SK-N-SH treated with all-trans-retinoic acid at 6 μM for 48 hours (cell line): ENCODE measurements around the gene PTGER3.

Source experiments
- ATAC-seq: fragments of 200-7000 bp; cut with Tn5 transposase; 3 replicates; pipeline ENCODE4 v1.9.1; 2020; ENCODE audit warnings: mild to moderate bottlenecking, moderate library complexity
- ARNTL ChIP-seq: fragments of 450-650 bp; formaldehyde crosslinking; IDR thresholded peaks from 2 replicates; pipeline ENCODE4 v1.5.0; 2020; ENCODE audit warnings: low read depth, mild to moderate bottlenecking, moderate library complexity, borderline replicate concordance
- BACH2 ChIP-seq: fragments of 250-450 bp; sonication (Bioruptor Pico); IDR thresholded peaks from 2 replicates; pipeline ENCODE4 v1.9.0; 2021; ENCODE audit warnings: mild to moderate bottlenecking, borderline replicate concordance
- CSDC2 ChIP-seq: fragments of 250-450 bp; sonication (Bioruptor Pico); IDR thresholded peaks from 2 replicates; pipeline ENCODE4 v1.5.0; 2020; ENCODE audit warnings: mild to moderate bottlenecking, moderate library complexity
- ESRRG ChIP-seq: fragments of 250-450 bp; sonication (Bioruptor Pico); IDR thresholded peaks from 2 replicates; pipeline ENCODE4 v1.6.1; 2021; ENCODE audit warnings: mild to moderate bottlenecking
- ISL1 ChIP-seq: fragments of 250-450 bp; sonication (Bioruptor Pico); IDR thresholded peaks from 2 replicates; pipeline ENCODE4 v2.1.2; 2022; ENCODE audit warnings: mild to moderate bottlenecking, moderate library complexity
- PATZ1 ChIP-seq: fragments of 250-450 bp; sonication (Bioruptor Pico); IDR thresholded peaks from 2 replicates; pipeline ENCODE4 v1.8.0; 2020; ENCODE audit warnings: mild to moderate bottlenecking, moderate library complexity, borderline replicate concordance
- PPARA ChIP-seq: fragments of 250-450 bp; sonication (Bioruptor Pico); IDR thresholded peaks from 2 replicates; pipeline ENCODE4 v1.5.0; 2020; ENCODE audit warnings: mild to moderate bottlenecking, borderline replicate concordance
- RARB ChIP-seq: fragments of 250-450 bp; sonication (Bioruptor Pico); IDR thresholded peaks from 2 replicates; pipeline ENCODE4 v1.8.0; 2021; ENCODE audit warnings: mild to moderate bottlenecking, moderate library complexity
- SNAI2 ChIP-seq: fragments of 250-450 bp; sonication (Bioruptor Pico); IDR thresholded peaks from 2 replicates; pipeline ENCODE4 v1.5.0; 2020; ENCODE audit warnings: mild to moderate bottlenecking, moderate library complexity
- TCF4 ChIP-seq: fragments of 250-450 bp; sonication (Bioruptor Pico); IDR thresholded peaks from 2 replicates; pipeline ENCODE4 v1.8.0; 2021; ENCODE audit warnings: mild to moderate bottlenecking, moderate library complexity, borderline replicate concordance
- TOX ChIP-seq: fragments of 250-450 bp; sonication (Bioruptor Pico); IDR thresholded peaks from 2 replicates; pipeline ENCODE4 v1.8.0; 2021; ENCODE audit warnings: mild to moderate bottlenecking, moderate library complexity, borderline replicate concordance
- ZC3H10 ChIP-seq: fragments of 250-450 bp; sonication (Bioruptor Pico); IDR thresholded peaks from 2 replicates; pipeline ENCODE4 v1.5.1; 2021; ENCODE audit warnings: mild to moderate bottlenecking, moderate library complexity
- ZFP30 ChIP-seq: fragments of 450-650 bp; formaldehyde crosslinking; IDR thresholded peaks from 2 replicates; pipeline ENCODE4 v1.5.0; 2022; ENCODE audit warnings: mild to moderate bottlenecking, moderate library complexity
- ZNF565 ChIP-seq: fragments of 450-650 bp; formaldehyde crosslinking; conservative IDR thresholded peaks from 2 replicates; pipeline ENCODE4 v1.5.0; 2020; ENCODE audit warnings: low read depth, mild to moderate bottlenecking, moderate library complexity
- ZNF70 ChIP-seq: fragments of 450-650 bp; formaldehyde crosslinking; IDR thresholded peaks from 2 replicates; pipeline ENCODE4 v1.5.0; 2020; ENCODE audit warnings: mild to moderate bottlenecking, moderate library complexity
- ZNF8 ChIP-seq: fragments of 450-650 bp; formaldehyde crosslinking; IDR thresholded peaks from 2 replicates; pipeline ENCODE4 v1.5.0; 2020; ENCODE audit warnings: mild to moderate bottlenecking, moderate library complexity
- TF ChIP-seq, protein P1 (sequence below): fragments of 250-450 bp; sonication (Bioruptor Pico); IDR thresholded peaks from 2 replicates; pipeline ENCODE4 v1.5.0; 2020; ENCODE audit warnings: mild to moderate bottlenecking, moderate library complexity
- TF ChIP-seq, protein P2 (sequence below): fragments of 250-450 bp; sonication (Bioruptor Pico); IDR thresholded peaks from 2 replicates; pipeline ENCODE4 v1.8.0; 2021; ENCODE audit warnings: low read depth, mild to moderate bottlenecking, moderate library complexity, borderline replicate concordance
- TF ChIP-seq, protein P3 (sequence below): fragments of 250-450 bp; sonication (Bioruptor Pico); IDR thresholded peaks from 2 replicates; pipeline ENCODE4 v1.5.1; 2021; ENCODE audit warnings: mild to moderate bottlenecking, moderate library complexity

PTGER3 gene

GRCh38 chr1:70979881-70980280 lies 67.7 kb downstream of the PTGER3 start:
- TF ChIP-seq RARB (CRISPR knock-in tag) (no peak), ZNF565 (CRISPR knock-in tag) (no peak), ZNF70 (CRISPR knock-in tag) (no peak), BACH2 (no peak), SNAI2 (CRISPR knock-in tag) (no peak), TCF4 (CRISPR knock-in tag) (no peak)
- TF ChIP-seq, protein P1, sequence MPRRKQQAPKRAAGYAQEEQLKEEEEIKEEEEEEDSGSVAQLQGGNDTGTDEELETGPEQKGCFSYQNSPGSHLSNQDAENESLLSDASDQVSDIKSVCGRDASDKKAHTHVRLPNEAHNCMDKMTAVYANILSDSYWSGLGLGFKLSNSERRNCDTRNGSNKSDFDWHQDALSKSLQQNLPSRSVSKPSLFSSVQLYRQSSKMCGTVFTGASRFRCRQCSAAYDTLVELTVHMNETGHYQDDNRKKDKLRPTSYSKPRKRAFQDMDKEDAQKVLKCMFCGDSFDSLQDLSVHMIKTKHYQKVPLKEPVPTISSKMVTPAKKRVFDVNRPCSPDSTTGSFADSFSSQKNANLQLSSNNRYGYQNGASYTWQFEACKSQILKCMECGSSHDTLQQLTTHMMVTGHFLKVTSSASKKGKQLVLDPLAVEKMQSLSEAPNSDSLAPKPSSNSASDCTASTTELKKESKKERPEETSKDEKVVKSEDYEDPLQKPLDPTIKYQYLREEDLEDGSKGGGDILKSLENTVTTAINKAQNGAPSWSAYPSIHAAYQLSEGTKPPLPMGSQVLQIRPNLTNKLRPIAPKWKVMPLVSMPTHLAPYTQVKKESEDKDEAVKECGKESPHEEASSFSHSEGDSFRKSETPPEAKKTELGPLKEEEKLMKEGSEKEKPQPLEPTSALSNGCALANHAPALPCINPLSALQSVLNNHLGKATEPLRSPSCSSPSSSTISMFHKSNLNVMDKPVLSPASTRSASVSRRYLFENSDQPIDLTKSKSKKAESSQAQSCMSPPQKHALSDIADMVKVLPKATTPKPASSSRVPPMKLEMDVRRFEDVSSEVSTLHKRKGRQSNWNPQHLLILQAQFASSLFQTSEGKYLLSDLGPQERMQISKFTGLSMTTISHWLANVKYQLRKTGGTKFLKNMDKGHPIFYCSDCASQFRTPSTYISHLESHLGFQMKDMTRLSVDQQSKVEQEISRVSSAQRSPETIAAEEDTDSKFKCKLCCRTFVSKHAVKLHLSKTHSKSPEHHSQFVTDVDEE: no peak
- TF ChIP-seq, protein P2, sequence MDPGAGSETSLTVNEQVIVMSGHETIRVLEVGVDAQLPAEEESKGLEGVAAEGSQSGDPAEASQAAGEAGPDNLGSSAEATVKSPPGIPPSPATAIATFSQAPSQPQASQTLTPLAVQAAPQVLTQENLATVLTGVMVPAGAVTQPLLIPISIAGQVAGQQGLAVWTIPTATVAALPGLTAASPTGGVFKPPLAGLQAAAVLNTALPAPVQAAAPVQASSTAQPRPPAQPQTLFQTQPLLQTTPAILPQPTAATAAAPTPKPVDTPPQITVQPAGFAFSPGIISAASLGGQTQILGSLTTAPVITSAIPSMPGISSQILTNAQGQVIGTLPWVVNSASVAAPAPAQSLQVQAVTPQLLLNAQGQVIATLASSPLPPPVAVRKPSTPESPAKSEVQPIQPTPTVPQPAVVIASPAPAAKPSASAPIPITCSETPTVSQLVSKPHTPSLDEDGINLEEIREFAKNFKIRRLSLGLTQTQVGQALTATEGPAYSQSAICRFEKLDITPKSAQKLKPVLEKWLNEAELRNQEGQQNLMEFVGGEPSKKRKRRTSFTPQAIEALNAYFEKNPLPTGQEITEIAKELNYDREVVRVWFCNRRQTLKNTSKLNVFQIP (CRISPR knock-in tag): no peak

GRCh38 chr1:70979313-70979712 lies 68.3 kb downstream of the PTGER3 start:
- no peak for TF ChIP-seq ZNF70 (CRISPR knock-in tag)
- no peak for ATAC-seq

More at GRCh38 chr1:70979881-70980280, 67.7 kb downstream of the PTGER3 start:
- ATAC-seq: no peak

DNA sequence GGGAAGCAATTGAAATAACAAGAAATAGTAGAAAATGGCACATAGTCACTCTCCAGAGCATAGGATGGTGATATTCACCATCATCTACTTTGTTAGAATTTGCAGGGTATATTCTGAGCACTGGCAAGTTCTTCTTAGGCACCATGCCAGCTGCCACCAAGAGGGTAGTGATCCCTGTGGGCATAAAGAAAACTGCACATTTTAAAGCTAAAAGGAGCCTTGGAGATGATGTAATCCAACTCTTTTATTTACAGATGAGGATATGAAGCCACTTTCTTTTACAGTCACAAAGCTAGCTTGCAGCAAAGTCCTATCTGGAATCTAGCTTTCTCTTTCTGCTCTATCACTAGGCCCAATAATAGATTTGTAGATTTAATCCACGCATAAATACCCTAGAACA lies 69.0 kb downstream of the PTGER3 start:
- no peak for ATAC-seq
- no peak for TF ChIP-seq TCF4 (CRISPR knock-in tag)
- no peak for TF ChIP-seq BACH2
- TF ChIP-seq, protein P1: no peak
- TF ChIP-seq PPARA (CRISPR knock-in tag): no peak
- TF ChIP-seq ZNF8: no peak
- TF ChIP-seq ISL1 (CRISPR knock-in tag): no peak
- no peak for TF ChIP-seq ZNF565 (CRISPR knock-in tag)
- no peak for TF ChIP-seq ESRRG (CRISPR knock-in tag)
- no peak for TF ChIP-seq ZFP30 (CRISPR knock-in tag)
- TF ChIP-seq ARNTL (CRISPR knock-in tag): no peak
- no peak for TF ChIP-seq ZC3H10
- TF ChIP-seq PATZ1 (CRISPR knock-in tag): no peak

GRCh38 chr1:70977575-70977974 lies 70.0 kb downstream of the PTGER3 start:
- no peak for ATAC-seq

DNA sequence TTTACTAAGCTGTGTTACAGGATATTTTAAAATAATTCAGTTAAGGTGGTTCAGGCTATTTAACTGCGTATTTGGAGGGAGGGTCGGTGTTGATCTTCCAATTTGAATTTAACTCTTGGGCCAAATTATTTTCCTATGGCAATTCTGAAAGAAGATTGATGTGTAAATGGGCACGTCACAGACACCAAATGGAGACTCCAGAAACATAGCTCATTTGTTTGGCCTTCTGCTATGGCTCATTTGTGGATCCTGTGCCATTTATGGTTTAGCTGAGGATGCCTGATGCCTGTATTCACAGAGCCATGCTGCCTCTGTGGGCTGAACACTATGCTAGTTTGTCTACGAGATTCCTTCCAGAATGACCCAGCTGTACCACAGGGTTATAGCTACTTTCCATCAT lies 70.6 kb downstream of the PTGER3 start:
- ATAC-seq: no peak
- TF ChIP-seq, protein P3, sequence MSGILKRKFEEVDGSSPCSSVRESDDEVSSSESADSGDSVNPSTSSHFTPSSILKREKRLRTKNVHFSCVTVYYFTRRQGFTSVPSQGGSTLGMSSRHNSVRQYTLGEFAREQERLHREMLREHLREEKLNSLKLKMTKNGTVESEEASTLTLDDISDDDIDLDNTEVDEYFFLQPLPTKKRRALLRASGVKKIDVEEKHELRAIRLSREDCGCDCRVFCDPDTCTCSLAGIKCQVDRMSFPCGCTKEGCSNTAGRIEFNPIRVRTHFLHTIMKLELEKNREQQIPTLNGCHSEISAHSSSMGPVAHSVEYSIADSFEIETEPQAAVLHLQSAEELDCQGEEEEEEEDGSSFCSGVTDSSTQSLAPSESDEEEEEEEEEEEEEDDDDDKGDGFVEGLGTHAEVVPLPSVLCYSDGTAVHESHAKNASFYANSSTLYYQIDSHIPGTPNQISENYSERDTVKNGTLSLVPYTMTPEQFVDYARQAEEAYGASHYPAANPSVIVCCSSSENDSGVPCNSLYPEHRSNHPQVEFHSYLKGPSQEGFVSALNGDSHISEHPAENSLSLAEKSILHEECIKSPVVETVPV (CRISPR knock-in tag): no peak
- TF ChIP-seq PATZ1 (CRISPR knock-in tag) (no peak), PPARA (CRISPR knock-in tag) (no peak), ESRRG (CRISPR knock-in tag) (no peak), ZNF565 (CRISPR knock-in tag) (no peak), ZFP30 (CRISPR knock-in tag) (no peak), CSDC2 (CRISPR knock-in tag) (no peak)
- TF ChIP-seq, protein P1: no peak

More at GRCh38 chr1:70977575-70977974, 70.0 kb downstream of the PTGER3 start:
- TF ChIP-seq TOX (CRISPR knock-in tag) (no peak), ARNTL (CRISPR knock-in tag) (no peak)
